Measurements from ENCODE around the gene SIVA1.

SIVA1 gene

GRCh38 chr14:104715416-104715815 lies 37.5 kb upstream of the SIVA1 start:
- Histone ChIP-seq H3K4me1 (ENCODE audit: insufficient read depth, poor library complexity, severe bottlenecking) (no peaks in the 10 kb centered on the region), H3K27me3 (ENCODE audit: insufficient read depth, poor library complexity, severe bottlenecking) (no peaks in the 10 kb centered on the region), H3K4me3 (ENCODE audit: severe bottlenecking) (no peak overlapping the region), H3K9me3 (ENCODE audit: severe bottlenecking) (no peaks in the 10 kb centered on the region), H3K36me3 (ENCODE audit: low read depth) (peaks cover 82% of the 10 kb centered on the region), H3K27ac (ENCODE audit: poor library complexity, severe bottlenecking) (no peak overlapping the region)
- ATAC-seq (ENCODE audit: low read depth): no peak
- no peak for DNase-seq (ENCODE audit: low spot score)
- no peak for TF ChIP-seq CTCF (IDR thresholded peaks at IDR 0.05; ENCODE audit: poor library complexity, severe bottlenecking)

DNA sequence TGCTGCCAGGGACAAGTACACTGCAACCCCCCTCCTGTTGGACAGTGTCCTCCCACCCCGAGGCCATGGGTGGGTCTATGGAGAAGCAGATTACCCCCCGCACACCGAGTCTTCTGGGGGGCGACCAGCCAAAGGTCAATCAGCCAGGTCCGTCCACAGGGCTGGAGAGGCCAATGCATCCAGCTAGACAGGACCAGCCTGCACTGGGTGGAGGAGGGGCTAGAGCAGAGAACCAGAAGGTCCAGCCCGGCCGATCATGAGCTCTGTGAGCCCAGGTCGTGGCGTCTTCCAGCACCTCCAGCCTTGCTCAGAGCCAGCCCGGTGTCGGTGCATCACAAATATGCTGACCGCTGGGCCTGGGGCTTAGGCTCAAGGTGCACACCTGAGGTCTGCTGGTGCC lies 37.1 kb upstream of the SIVA1 start:
- H3K4me1 ChIP-seq (ENCODE audit: insufficient read depth, poor library complexity, severe bottlenecking): no peaks in the 10 kb centered on the region
- TF ChIP-seq CTCF (IDR thresholded peaks at IDR 0.05; ENCODE audit: poor library complexity, severe bottlenecking): no peak
- no peak for ATAC-seq (ENCODE audit: low read depth)
- H3K4me3 ChIP-seq (ENCODE audit: severe bottlenecking): no peak overlapping the region
- no peaks in the 10 kb centered on the region for H3K9me3 ChIP-seq (ENCODE audit: severe bottlenecking)
- peaks cover 77% of the 10 kb centered on the region for H3K36me3 ChIP-seq (ENCODE audit: low read depth)
- H3K27me3 ChIP-seq (ENCODE audit: insufficient read depth, poor library complexity, severe bottlenecking): no peaks in the 10 kb centered on the region
- DNase-seq (ENCODE audit: low spot score): no peak
- no peak overlapping the region for H3K27ac ChIP-seq (ENCODE audit: poor library complexity, severe bottlenecking)

- DNase-seq (ENCODE audit: low spot score) (no peak), ATAC-seq (ENCODE audit: low read depth) (no peak)
- H3K4me3 ChIP-seq (ENCODE audit: severe bottlenecking): no peak overlapping the region
- no peaks in the 10 kb centered on the region for H3K27me3 ChIP-seq (ENCODE audit: insufficient read depth, poor library complexity, severe bottlenecking)
- no peak for TF ChIP-seq CTCF (IDR thresholded peaks at IDR 0.05; ENCODE audit: poor library complexity, severe bottlenecking)
- no peak overlapping the region for H3K27ac ChIP-seq (ENCODE audit: poor library complexity, severe bottlenecking)
- peaks cover 70% of the 10 kb centered on the region for H3K36me3 ChIP-seq (ENCODE audit: low read depth)
- H3K4me1 ChIP-seq (ENCODE audit: insufficient read depth, poor library complexity, severe bottlenecking): no peaks in the 10 kb centered on the region
- no peaks in the 10 kb centered on the region for H3K9me3 ChIP-seq (ENCODE audit: severe bottlenecking)
Measured at GRCh38 chr14:104717137-104717536, 35.8 kb upstream of the SIVA1 start.

DNA sequence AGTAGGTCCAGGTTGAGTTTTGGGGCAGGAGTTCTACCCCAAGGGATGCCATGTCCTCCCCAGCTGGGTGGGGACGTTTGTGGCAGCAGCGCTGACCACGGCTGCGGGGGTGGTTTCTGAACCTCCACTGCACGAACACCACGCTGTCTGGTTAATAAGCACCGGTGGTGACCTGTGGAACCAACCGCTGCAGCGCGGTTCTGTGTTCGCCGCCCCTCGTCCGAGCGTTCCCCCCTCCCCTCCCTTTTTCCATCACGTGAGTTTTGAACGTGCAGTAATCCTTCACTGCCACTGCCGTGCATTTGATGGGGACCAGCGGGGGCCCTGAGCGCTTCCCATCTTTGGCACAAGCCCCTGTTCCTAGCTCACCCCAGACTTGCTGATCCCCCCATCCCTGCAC lies 35.3 kb upstream of the SIVA1 start:
- no peak for TF ChIP-seq CTCF (IDR thresholded peaks at IDR 0.05; ENCODE audit: poor library complexity, severe bottlenecking)
- H3K36me3 ChIP-seq (ENCODE audit: low read depth): peaks cover 65% of the 10 kb centered on the region
- H3K27me3 ChIP-seq (ENCODE audit: insufficient read depth, poor library complexity, severe bottlenecking): no peaks in the 10 kb centered on the region
- ATAC-seq (ENCODE audit: low read depth): no peak
- no peak for DNase-seq (ENCODE audit: low spot score)
- no peaks in the 10 kb centered on the region for H3K4me1 ChIP-seq (ENCODE audit: insufficient read depth, poor library complexity, severe bottlenecking)
- H3K27ac ChIP-seq (ENCODE audit: poor library complexity, severe bottlenecking): no peak overlapping the region
- H3K9me3 ChIP-seq (ENCODE audit: severe bottlenecking): no peaks in the 10 kb centered on the region
- H3K4me3 ChIP-seq (ENCODE audit: severe bottlenecking): no peak overlapping the region

DNA sequence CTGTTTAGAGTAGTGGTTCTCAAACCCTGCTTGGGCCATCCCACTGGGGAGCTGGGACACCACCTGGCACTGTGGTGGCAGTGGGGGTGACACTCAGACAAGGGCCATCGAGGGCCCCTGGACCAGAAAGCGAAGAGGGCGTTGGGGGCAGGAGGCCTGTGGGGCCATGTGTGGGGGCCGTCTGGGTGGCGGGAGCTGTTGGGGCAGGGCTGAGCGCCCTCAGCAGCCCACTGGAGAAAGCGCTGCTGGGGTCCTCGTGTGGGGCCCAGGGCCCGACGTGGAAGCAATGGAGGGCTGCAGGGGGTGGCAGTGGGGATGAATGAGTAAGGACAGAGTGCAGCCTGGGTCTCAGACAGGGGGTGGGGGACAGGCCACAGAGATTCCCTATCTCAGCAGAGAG lies 34.8 kb upstream of the SIVA1 start:
- Histone ChIP-seq H3K4me3 (ENCODE audit: severe bottlenecking) (no peak overlapping the region), H3K27ac (ENCODE audit: poor library complexity, severe bottlenecking) (no peak overlapping the region), H3K36me3 (ENCODE audit: low read depth) (peaks cover 60% of the 10 kb centered on the region), H3K4me1 (ENCODE audit: insufficient read depth, poor library complexity, severe bottlenecking) (no peaks in the 10 kb centered on the region), H3K9me3 (ENCODE audit: severe bottlenecking) (no peaks in the 10 kb centered on the region), H3K27me3 (ENCODE audit: insufficient read depth, poor library complexity, severe bottlenecking) (no peaks in the 10 kb centered on the region)
- TF ChIP-seq CTCF (IDR thresholded peaks at IDR 0.05; ENCODE audit: poor library complexity, severe bottlenecking): no peak
- ATAC-seq (ENCODE audit: low read depth) (no peak), DNase-seq (ENCODE audit: low spot score) (no peak)
